Dermis blood vessel endothelial cell (primary cell): ENCODE measurements around the gene APC. TPM values are rescaled to one million over a fixed set of nuclear protein-coding genes. Genes with fewer than 3 reads are reported as not detected.
"Not testable (repeated sequence)": the region's sequence is repeated elsewhere in the genome, so short reads cannot be mapped to it uniquely, and the experiment has no call there.

Experiments
- DNase-seq: peaks from one replicate; pipeline ENCODE4 v3.0.0; 2010
- total RNA-seq: library from RNA; depleted of rRNA; stranded (reverse); fragments of >200 nt; gene quantifications from 2 replicates; pipeline ENCODE4 v1.2.3, GENCODE V29; 2014

APC gene
- 80.0 and 83.3 TPM in 2 replicates for total RNA-seq

DNA sequence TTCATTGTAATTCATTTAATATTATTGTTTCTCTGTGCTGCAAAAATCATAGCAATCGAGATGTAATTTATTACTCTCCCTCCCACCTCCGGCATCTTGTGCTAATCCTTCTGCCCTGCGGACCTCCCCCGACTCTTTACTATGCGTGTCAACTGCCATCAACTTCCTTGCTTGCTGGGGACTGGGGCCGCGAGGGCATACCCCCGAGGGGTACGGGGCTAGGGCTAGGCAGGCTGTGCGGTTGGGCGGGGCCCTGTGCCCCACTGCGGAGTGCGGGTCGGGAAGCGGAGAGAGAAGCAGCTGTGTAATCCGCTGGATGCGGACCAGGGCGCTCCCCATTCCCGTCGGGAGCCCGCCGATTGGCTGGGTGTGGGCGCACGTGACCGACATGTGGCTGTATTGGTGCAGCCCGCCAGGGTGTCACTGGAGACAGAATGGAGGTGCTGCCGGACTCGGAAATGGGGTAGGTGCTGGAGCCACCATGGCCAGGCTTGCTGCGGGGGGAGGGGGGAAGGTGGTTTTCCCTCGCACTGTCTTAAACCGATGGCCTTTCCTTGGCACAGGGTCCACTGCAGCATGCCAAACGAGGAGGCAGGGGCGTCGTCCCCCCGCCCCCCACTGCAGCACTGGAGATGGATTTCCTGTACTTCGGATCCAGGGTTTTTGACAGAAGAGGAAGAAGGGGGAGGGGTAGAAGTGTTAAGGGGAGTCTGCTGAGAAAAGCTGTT is at the start of gene APC:
APC (plus strand) TSS at position 423 of the 728 bp plus-strand sequence. CDS start 17,006 bp downstream, outside the sequence.
- DNase-seq = peak; percentile 93

DNA sequence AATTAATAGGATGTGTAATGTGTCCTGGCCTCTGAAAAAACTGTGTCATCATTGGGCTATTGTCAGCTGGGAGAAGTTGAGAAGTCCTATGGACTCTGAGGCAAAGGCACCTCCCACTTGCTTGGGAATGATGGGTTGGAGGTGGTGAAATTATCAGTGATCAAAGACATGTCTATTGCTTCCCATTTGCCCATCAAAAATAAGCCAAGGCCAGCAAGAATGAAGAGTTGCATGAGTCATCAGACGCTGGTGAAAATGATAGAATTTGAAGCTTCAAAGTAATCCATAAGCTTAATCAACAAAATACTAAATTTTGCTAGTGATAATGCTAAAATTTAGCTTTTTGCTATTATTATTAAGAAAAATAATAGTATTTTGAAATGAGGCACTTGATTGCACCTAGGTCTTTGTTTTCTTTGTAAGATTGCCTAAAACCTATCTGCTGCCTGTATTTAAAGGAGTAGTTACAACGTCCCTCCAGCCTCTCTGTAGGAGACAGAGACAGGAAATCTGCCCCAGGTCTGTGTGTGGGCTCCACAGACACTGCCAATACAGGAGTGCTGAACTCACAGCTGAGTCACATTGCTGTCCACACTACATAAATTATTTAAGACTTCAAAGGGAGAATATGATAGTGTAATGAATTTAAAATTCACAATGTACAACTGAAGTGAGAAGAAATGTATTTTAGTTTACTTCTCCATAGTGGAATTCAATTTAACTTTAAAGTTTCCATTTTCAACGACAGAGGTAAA is 48.4 kb upstream of the APC start:
- DNase-seq = no peak

DNA sequence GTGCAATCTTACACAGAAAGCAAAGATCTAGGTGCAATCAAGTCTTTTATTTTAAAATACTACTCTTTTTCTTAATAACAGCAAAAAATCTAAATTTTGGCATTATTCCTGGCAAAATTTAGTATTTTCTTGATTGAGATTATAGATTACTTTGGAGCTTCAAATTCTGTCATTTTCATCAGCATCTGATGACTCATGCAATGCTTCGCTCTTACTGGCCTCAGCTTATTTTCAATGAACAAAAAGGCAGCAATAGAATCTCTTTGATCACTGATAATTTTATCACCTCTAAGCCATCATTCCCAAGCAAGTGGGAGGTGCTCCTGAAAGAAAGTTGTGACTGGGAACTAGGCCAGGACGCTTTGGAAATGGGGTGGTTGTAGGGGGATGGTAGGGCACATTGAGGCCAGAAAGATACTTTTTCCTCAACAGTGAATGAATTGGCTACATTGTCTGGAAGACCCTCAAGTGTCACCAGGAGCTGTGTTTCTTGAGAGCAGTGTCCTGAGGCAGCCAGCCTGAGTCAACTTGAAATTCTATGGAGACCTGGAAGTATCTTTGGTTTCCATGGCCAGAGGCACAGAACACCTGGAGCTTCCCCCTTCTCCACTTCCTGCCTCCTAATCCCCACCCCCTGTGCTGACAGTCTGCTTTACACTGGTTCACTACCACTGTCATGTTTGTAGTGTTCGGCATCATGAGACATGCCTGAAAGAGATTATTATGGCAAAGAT is 46.9 kb upstream of the APC start:
- DNase-seq = no peak

DNA sequence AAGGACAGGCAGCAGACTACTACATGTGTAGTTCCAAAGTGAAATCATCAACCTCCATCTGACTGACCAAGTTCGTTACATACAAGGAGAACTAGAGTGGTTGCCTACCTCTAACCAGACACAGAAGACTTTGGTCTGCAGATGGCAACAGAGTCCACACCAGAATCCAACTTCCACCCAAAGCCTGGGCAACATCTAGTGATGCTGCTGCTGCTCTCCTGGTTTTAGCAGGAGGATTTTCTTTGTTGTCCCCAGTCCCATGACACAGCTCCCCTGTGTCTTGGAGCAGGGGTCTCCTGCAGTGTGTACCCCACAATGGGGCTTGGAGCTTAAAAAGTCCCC is 46.4 kb upstream of the APC start:
- no peak for DNase-seq

DNA sequence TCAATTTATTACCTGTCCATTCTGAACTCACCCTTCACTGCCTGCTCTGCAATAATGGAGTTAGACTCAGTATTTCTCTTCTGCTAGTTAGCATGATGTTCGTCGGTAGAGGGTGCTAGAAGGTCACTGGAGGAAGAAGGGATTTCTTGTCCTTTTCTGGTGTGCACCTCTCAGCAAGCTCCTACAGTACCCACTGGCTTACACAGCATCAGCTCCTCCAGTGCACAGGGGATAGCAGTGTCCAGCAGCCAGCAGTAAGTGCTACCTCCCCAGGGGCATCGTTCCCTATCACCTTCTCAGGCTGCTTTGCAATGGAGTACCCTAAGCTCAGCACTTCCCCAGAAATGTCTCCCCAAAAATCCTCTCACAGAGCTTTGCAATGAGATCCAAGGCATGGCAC is 45.9 kb upstream of the APC start:
- DNase-seq = peak; percentile 82

DNA sequence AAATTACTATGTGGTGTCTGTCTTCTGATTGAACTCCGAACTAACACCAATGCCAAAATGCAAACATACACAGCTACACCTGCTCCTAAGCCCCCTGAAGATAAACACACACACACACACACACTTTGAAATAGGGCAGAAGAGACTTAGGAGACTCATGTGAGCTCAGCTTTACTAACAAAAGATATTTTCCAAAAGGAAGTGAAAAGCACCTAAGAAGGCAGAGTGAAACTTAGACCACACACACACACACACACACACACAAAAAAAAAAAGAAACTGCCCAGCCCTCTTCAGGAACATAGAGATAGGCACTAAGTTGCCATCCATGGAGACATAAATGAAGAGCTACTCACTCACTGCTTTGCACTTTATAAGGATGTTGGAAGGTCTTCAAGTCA is 45.2 kb upstream of the APC start:
- no peak for DNase-seq

DNA sequence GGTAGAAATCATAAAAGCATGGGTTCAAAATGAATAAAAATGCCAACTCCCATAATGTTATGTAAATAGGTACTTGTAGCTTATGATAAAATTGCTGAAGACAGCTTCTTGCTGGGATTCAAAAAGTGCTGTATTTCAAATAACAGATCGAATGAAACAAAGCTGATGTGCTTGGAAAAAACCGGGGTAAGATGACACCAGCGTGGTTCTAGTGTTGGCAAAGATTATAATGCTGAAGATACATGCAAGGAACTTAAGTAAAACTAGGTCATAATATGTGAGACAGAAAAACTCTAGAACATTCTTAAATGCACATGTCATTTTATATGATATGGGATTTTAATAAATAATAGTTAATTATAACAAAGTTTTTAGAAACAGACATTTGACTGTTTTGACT is 44.4 kb upstream of the APC start:
- DNase-seq = no peak

DNA sequence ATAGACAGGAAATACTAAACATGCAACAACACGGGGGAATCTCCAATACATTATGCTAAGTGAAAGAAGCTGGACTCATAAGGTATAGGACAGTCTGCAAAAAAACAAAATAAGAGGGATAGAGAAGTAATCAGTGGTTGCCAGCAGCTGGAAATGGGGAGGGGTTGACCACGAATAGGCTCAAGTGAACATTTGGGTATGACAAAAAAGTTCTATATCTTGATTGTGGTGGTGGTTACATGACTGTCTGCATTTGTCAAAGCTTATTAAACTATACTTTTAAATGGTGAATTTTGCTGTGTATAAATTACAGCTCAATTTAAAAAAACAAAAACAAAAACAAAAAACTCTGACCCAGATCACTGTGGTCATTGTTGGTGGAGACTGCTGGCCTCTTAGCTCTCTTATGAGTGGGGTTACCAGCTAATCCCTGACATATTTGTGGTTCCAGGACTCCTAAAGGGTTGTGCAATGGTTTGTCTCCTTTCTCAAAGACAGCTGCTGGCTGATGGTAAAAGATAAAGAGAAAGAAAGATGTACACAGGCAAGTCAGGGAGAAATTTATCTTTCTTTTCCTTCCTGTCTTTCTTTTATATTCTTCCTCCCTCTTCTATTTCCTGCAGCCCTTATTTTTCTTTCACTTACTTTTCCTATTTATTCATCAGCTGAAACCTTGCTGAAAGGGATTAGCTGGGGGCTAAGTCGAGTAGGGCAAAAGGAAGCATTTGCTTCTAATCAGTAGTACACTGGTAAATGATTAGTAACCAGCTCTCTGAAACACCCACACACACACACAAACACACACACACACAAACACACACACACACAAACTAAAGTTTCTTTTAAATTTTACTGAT is 42.6 kb upstream of the APC start:
- DNase-seq = no peak

DNA sequence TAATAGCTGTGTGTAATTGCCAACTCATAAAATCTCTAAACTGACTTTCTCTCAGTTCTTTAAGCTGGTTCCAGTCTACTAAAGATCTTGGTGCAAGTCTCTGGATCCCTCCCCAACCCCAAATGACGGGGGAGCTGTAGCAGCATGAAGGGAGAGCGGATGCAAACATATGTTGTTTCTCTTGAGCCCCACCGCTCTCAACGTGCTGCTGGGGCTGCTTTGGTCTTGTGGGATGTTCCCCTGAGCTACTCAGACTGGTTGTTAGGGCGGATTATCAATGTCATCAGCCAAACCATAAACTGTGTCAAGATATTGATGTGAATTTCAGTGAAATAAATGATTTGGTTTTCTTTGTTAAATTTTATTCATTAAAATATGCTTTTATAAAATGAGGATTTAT is 40.9 kb upstream of the APC start:
- no peak for DNase-seq

DNA sequence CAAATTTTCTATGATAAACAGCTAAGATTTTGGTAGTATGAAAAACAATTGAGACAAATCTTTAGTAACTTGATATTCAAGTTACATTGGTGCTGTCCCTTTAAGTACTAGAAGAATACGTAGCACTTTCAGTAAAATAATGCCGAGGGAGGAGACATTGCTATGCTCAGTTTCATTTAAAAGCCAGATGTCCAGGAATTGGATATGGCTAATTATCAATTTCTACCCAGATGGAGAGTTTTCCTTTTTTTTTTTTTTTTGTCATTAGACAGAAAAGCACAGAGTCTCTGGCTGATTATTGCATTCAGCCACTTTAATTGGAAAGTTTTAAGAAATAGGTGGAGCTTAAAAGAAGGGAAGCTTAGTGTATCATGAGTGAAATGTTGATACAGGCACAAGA is 40.4 kb upstream of the APC start:
- DNase-seq = no peak

DNA sequence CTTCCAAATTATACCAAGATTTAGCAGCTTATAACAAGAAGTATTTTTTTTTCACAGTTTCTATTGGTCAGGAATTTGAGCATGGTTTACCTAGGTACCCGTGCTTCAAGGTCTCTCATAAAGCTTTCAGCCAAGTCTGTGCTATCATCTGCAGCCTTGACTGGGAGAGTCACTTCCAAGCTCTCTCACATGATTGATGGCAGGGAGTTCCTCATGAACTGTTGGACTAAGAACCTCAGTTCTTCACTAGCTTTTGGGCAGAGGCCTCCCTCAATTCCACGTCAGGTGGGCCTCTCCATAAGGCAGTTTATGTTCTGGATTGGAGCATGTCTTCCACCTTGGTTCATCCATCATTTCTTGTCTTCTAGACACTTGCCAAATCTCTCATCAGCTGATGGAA is 39.9 kb upstream of the APC start:
- no peak for DNase-seq

DNA sequence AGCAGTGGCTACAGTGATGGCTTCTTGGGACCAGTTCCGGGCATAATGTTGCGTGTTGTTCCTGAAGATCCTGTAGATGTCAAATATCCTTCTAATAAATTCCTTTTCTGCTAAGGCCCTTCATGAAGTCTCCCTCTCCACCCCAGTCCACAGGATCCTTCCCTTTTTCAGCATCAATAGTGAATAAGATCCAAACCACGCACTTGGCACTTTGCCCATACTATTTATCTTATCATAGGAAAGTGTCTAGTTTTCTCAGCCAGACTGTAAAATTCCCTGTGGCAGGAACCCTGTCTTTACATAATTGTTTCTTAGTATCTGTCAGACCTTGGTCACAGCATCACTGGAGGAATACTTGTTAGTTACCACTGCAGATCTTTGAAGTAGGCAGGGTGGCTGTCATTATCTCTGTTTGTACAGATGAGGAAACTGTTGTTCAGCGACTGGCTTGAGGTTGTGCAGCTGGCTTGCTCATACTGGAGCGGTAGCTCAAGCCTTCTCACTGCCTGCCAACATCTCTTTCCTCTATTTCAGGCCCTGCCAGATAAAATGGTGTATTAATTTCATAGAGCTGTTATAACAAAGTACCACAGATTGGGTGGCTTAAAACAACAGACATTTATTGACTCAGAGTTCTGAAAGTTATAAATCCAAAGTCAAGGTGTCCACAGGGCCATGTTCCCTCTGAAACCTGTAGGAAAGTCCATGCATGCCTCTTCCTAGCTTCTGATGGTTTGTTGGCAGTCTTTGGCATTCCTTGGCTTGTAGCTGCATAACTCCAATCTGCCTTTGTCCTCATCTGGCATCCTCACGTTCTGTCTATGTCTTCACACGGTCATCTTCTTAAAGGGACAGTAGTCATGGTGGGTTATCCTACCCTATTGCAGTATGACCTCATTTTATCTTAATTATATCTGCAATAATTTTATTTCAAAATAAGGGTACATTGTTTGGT is 33.5 kb upstream of the APC start:
- no peak for DNase-seq

DNA sequence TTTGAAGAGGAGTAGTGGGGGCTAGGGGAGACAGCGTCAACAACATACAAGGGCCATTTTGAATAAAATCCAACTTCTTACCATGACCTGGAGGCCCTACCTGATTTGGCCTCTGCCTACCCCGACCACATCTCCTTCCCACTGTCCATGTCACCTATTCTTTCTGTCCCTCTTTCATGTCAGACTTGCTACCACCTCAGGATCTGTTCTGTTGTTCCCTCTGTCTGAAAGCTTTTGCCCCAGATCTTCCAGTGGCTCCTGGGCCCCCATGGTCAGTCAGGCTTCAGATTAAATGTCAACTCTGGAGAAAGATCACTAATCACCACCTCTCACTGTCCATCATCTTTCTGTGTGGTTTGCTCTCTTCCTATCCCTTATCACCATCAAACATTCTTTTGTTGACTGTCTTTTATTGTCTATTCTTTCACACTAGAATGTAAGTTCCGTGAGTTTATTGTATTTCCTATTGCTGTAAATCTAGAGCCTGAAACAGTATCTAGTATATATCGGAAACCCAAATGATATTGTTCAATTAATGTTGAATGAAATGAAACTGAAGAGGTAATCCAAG is 31.2 kb upstream of the APC start:
- DNase-seq = no peak

DNA sequence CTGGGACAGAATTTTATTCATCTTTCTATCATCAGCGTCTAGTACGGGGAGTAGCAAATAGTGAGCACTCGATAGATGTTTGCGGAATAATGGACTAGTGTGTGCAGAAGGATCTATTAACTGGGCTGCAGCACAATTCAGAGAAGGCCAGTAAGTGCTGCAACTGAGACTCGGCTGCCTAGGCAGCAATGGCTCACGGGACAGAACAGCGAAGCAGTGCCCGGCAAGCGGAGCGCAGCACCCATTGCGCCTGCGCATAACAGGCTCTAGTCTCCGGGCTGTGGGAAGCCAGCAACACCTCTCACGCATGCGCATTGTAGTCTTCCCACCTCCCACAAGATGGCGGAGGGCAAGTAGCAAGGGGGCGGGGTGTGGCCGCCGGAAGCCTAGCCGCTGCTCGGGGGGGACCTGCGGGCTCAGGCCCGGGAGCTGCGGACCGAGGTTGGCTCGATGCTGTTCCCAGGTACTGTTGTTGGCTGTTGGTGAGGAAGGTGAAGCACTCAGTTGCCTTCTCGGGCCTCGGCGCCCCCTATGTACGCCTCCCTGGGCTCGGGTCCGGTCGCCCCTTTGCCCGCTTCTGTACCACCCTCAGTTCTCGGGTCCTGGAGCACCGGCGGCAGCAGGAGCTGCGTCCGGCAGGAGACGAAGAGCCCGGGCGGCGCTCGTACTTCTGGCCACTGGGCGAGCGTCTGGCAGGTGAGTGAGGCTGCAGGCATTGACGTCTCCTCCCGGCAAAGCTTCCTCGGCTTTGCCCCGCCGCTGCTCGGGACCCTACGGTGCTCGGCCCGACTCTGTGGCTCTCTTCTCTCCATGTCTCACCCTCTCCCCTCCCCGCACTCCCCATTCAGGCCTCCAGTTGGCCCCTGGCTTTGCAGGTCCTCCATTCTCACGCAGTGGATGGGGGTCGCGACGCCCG is 30.2 kb upstream of the APC start:
- peak; percentile 99 for DNase-seq

DNA sequence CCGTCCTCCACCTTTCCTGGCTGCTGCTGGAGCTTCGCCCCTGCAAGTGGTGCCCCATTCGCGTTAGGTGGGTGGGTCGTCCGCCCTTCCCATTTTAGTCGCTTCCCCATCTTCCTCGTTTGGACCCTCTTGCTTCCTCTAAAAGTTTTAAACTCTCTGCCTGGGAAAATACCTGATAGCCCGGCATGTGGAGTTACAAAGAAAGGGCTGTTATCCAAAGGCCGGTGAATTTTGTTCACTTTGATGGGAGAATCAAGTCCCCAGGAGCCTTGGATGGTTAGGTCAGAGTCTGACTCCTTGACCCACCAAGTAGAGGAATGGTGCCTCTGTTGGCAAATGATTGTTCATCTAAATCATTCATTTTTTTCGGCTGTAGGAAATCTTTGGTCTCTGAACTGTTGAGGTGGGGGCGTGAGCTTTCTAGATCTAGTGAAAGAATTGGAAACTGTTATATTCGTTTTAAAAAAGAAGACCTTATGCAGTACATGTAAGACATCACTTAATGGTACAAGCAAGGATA is 29.5 kb upstream of the APC start:
- peak; percentile 27 for DNase-seq

DNA sequence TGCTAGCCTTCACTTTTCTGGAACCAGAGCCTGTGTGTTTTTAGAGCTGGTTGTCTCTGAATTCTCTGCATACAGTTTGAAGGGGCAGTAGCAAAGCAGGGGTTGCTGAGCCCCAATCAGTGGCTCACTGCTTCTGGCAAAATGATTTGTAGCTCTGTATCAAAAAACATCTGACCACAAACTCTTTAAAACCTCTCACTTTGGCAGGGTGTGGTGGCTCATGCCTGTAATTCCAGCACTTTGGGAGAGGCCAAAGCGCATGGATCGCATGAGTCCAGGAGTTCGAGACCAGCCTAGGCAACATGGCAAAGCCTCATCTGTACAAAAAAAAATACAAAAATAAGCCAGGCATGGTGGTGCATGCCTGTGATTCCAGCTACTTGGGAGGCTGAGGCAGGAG is 28.3 kb upstream of the APC start:
- DNase-seq = no peak

DNA sequence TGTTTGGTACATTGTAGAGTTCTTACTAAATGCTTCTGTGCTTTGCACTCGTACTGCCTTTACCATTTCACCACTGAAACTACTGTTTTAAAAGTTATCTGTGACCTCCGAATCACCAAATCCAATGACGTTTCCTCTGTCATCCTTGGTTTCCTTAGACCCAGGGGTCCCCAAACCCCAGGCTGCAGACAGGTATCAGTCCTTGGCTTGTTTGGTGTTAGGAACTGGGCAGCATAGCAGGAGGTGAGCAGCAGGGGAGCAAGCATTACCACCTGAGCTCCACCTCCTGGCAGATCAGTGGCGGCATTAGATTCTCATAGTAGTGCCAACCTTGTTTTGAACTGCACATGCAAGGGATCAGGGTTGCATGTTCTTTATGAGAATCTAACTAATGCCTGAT is 26.8 kb upstream of the APC start:
- no peak for DNase-seq

DNA sequence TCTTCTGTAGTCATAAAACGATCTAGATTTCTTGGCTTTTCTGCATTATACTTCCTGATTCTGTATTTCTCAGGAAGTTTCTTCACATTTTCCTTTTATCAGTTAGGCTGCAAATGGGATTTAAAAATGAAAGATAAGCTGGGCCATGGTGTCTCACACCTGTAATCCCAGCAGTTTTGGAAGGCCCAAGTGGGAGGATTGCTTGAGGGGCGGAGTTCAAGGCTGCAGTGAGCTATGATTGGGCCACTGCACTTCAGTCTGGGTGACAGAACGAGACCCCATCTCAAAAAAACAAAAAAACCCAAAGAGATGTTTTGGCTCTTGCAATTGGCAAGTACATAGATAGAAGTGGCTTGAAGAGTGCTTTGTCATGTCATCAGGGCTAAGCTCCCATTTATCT is 26.2 kb upstream of the APC start:
- no peak for DNase-seq

DNA sequence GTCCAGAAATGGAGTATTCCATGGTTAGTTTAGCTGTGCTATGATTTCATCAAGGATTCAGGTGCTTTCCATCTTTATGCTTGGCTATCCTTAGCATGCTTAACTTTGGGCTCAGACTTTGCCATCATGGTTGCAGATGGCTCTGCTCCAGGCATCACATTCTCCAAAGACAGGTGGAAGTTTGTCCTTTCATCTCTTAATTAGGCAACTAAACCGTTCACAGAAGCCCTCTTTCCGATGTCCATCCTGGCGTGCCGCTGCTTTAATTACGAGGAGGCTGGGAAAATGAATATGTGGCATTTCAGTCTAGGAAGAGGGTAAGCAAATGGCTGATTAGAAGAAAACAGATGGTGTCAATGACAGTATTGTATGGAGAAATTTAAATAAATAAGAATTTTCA is 24.5 kb upstream of the APC start:
- no peak for DNase-seq

DNA sequence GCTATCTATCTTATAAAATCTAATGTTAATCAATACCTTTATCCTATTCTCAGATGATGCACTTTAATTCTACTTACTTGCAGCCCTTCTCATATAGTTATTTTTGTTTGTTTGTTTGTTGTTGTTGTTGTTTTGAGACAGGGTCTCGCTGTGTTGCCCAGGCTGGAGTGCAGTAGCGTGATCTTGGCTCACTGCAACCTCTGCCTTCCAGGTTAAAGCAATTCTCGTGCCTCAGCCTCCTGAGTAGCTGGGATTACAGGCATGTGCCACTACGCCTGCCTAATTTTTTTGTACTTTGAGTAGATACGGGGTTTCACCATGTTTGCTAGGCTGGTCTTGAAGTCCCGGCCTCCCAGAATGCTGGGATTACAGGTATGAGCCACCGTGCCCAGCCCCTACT is 20.8 kb upstream of the APC start:
- not testable (repeated sequence) for DNase-seq
